GM23338 (cell line): ENCODE results near the gene OAT. TPM values are rescaled to one million over a fixed set of nuclear protein-coding genes. Genes with fewer than 3 reads are reported as not detected.

Experiments
- ATAC-seq: fragments of 200-7000 bp; cut with Tn5 transposase; 3 replicates; pipeline ENCODE4 v1.9.1; 2020
- DNase-seq: peaks from one replicate; pipeline ENCODE4 v3.0.0-alpha.2; 2015; ENCODE audit warnings: low spot score
- H2AFZ ChIP-seq: fragments of 200-600 bp; sonication (generic); 2 replicates; pipeline ENCODE4 v1.8.0; 2016; ENCODE audit warnings: antibody characterized with exemption, mild to moderate bottlenecking, moderate library complexity
- H3F3A ChIP-seq: fragments of 200-600 bp; sonication (generic); replicated peaks from 2 replicates; pipeline ENCODE4 v1.8.0; 2017; ENCODE audit warnings: antibody characterized with exemption, mixed run types, low read depth
- H3K27ac ChIP-seq: fragments of 200-600 bp; sonication (generic); 2 replicates; pipeline ENCODE4 v1.6.1; 2016; ENCODE audit warnings: low read depth
- H3K27me3 ChIP-seq: fragments of 200-600 bp; sonication (generic); 2 replicates; pipeline ENCODE4 v1.8.0; 2016; ENCODE audit warnings: mild to moderate bottlenecking, mixed run types, moderate library complexity; ENCODE audit not compliant: insufficient read depth
- H3K36me3 ChIP-seq: fragments of 200-600 bp; sonication (generic); 2 replicates; pipeline ENCODE4 v1.8.0; 2016; ENCODE audit warnings: mild to moderate bottlenecking; ENCODE audit not compliant: insufficient read depth
- H3K4me1 ChIP-seq: fragments of 200-600 bp; sonication (generic); 2 replicates; pipeline ENCODE4 v1.8.0; 2016; ENCODE audit warnings: mild to moderate bottlenecking, moderate library complexity; ENCODE audit not compliant: insufficient read depth
- H3K4me2 ChIP-seq: fragments of 200-600 bp; sonication (generic); 2 replicates; pipeline ENCODE4 v1.7.1; 2017; ENCODE audit warnings: mixed run types
- H3K4me3 ChIP-seq: fragments of 200-600 bp; sonication (generic); 2 replicates; pipeline ENCODE4 v1.6.1; 2016; ENCODE audit warnings: mixed run types
- H3K79me2 ChIP-seq: fragments of 200-600 bp; sonication (generic); replicated peaks from 2 replicates; pipeline ENCODE4 v1.8.0; 2017; ENCODE audit warnings: mild to moderate bottlenecking; ENCODE audit not compliant: insufficient read depth
- H3K9me2 ChIP-seq: fragments of 200-600 bp; sonication (generic); 2 replicates; pipeline ENCODE4 v1.8.0; 2017; ENCODE audit not compliant: insufficient read depth
- H4K20me1 ChIP-seq: fragments of 200-600 bp; sonication (generic); replicated peaks from 2 replicates; pipeline ENCODE4 v1.8.0; 2017; ENCODE audit warnings: mild to moderate bottlenecking; ENCODE audit not compliant: insufficient read depth
- H3K27ac Mint-ChIP-seq: 2 replicates; pipeline ENCODE4 v1.8.0; 2020; ENCODE audit warnings: inconsistent platforms, mild to moderate bottlenecking, moderate library complexity, mixed read lengths
- H3K27me3 Mint-ChIP-seq: 3 replicates; pipeline ENCODE4 v1.8.0; 2022; ENCODE audit warnings: low read depth, mild to moderate bottlenecking, moderate library complexity, mixed read lengths, inconsistent platforms; ENCODE audit not compliant: insufficient read depth, poor library complexity
- H3K36me3 Mint-ChIP-seq: 3 replicates; pipeline ENCODE4 v1.8.0; 2021; ENCODE audit warnings: low read depth, mild to moderate bottlenecking, inconsistent platforms, moderate library complexity, mixed read lengths
- H3K4me1 Mint-ChIP-seq: 3 replicates; pipeline ENCODE4 v1.8.0; 2020; ENCODE audit warnings: mild to moderate bottlenecking, inconsistent platforms, mixed read lengths
- H3K4me3 Mint-ChIP-seq: 3 replicates; pipeline ENCODE4 v1.8.0; 2021; ENCODE audit warnings: moderate library complexity, mild to moderate bottlenecking, inconsistent platforms, mixed read lengths
- H3K9me3 Mint-ChIP-seq: 3 replicates; pipeline ENCODE4 v1.8.0; 2020; ENCODE audit warnings: moderate library complexity, mild to moderate bottlenecking, inconsistent platforms, mixed read lengths
- CREB1 ChIP-seq: fragments of 250-450 bp; sonication (Bioruptor Pico); IDR thresholded peaks from 2 replicates; pipeline ENCODE4 v1.5.0; 2020; ENCODE audit warnings: low read depth, mild to moderate bottlenecking, moderate library complexity
- EZH2 ChIP-seq: fragments of 200-600 bp; sonication (generic); IDR thresholded peaks from one replicate; pipeline ENCODE4 v1.8.0; 2017; ENCODE audit warnings: antibody characterized with exemption, mild to moderate bottlenecking, low read depth; ENCODE audit not compliant: unreplicated experiment
- EZH2phosphoT487 ChIP-seq: fragments of 200-600 bp; sonication (generic); IDR thresholded peaks from one replicate; pipeline ENCODE4 v1.8.1; 2018; ENCODE audit warnings: antibody characterized with exemption; ENCODE audit not compliant: unreplicated experiment
- JUNB ChIP-seq: IDR thresholded peaks from one replicate; pipeline ENCODE4 v1.6.1; 2016; ENCODE audit warnings: antibody characterized with exemption; ENCODE audit not compliant: unreplicated experiment
- NANOG ChIP-seq: IDR thresholded peaks from 2 replicates; pipeline ENCODE4 v1.6.1; 2016; ENCODE audit warnings: antibody characterized with exemption, borderline replicate concordance
- POLR2AphosphoS5 ChIP-seq: IDR thresholded peaks from 2 replicates; pipeline ENCODE4 v1.6.1; 2016; ENCODE audit warnings: antibody characterized with exemption, low read depth
- STAT1 ChIP-seq: IDR thresholded peaks from one replicate; pipeline ENCODE4 v1.6.1; 2016; ENCODE audit warnings: antibody characterized with exemption; ENCODE audit not compliant: unreplicated experiment
- ZNF114 ChIP-seq: fragments of 250-450 bp; sonication (Bioruptor Pico); IDR thresholded peaks from 2 replicates; pipeline ENCODE4 v1.5.0; 2020; ENCODE audit warnings: mild to moderate bottlenecking, moderate library complexity
- ZNF331 ChIP-seq: fragments of 250-450 bp; sonication (Bioruptor Pico); IDR thresholded peaks from 2 replicates; pipeline ENCODE4 v1.5.0; 2020; ENCODE audit warnings: low read depth, mild to moderate bottlenecking, moderate library complexity
- polyA plus RNA-seq: library from polyadenylated mRNA; unstranded; fragments of >200 nt; fragmentation: Nextera tagmentation; extraction: Ambion mirVana; gene quantifications from 2 replicates; pipeline ENCODE4 v1.2.1, GENCODE V29; 2016
- total RNA-seq: library from RNA; depleted of rRNA; stranded (reverse); fragments of >200 nt; shearing (Covaris generic); gene quantifications from 2 replicates; pipeline ENCODE4 v1.2.3, GENCODE V29; 2014
- TF ChIP-seq, protein P1 (sequence below): fragments of 250-450 bp; sonication (Bioruptor Pico); IDR thresholded peaks from 2 replicates; pipeline ENCODE4 v1.5.0; 2020; ENCODE audit warnings: mild to moderate bottlenecking, moderate library complexity
- TF ChIP-seq, protein P2 (sequence below), 2 experiments: fragments of 200-600 bp in 1 of 2; sonication (generic) in 1 of 2; conservative IDR thresholded peaks; 2 replicates each; pipeline versions ENCODE4 v1.5.1 to v1.6.1; 2016 to 2017; ENCODE audit warnings: antibody characterized with exemption in 2 of 2, low read depth in 2 of 2, mild to moderate bottlenecking in 2 of 2, moderate library complexity in 1 of 2

OAT gene
- total and polyA plus RNA-seq, 2 experiments from 2014 or later, result 131 to 139 TPM

DNA sequence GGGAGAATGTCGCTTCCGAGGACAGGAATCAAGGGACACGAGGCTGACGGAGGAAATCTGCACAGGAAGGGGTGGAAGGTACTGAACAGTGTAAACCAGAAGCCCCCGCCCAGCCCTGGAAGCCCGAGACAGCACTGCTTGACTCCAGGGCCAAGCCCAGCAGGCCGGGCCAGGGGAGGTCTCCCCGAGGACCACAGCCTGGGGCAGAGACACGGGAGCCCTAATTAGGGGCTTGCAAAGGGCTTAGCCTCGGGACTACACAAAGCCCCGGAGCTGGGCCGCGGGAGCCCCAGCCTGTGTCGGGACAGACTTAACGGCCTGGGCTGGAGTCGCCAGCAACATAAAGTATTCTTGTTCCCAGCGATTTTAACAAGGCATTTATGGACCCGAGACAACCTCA lies 50.8 kb downstream of the OAT start:
- Histone ChIP-seq H3K4me1 (no peaks in the 10 kb centered on the region; the same call in 1 of the 2 replicates), H3K27ac (no peak overlapping the region), H3K9me2 (peaks cover 4% of the 10 kb centered on the region; the same call in 1 of the 2 replicates), H3K4me3 (no peak overlapping the region), H3K79me2 (no peaks in the 10 kb centered on the region), H3K27me3 (no peaks in the 10 kb centered on the region), H2AFZ (no peak overlapping the region), H3K4me2 (no peak overlapping the region), H3F3A (no peaks in the 10 kb centered on the region), H4K20me1 (no peaks in the 10 kb centered on the region), H3K36me3 (no peaks in the 10 kb centered on the region)
- DNase-seq (no peak), ATAC-seq (no peak; the same call in 2 of the 3 replicates)
- H3K4me3 Mint-ChIP-seq, result no peak overlapping the region
- TF ChIP-seq NANOG (no peak), ZNF331 (CRISPR knock-in tag) (no peak), ZNF114 (CRISPR knock-in tag) (no peak), EZH2phosphoT487 (no peak), STAT1 (no peak), JUNB (no peak), CREB1 (CRISPR knock-in tag) (no peak), POLR2AphosphoS5 (no peak), EZH2 (no peak)
- TF ChIP-seq, protein P1, sequence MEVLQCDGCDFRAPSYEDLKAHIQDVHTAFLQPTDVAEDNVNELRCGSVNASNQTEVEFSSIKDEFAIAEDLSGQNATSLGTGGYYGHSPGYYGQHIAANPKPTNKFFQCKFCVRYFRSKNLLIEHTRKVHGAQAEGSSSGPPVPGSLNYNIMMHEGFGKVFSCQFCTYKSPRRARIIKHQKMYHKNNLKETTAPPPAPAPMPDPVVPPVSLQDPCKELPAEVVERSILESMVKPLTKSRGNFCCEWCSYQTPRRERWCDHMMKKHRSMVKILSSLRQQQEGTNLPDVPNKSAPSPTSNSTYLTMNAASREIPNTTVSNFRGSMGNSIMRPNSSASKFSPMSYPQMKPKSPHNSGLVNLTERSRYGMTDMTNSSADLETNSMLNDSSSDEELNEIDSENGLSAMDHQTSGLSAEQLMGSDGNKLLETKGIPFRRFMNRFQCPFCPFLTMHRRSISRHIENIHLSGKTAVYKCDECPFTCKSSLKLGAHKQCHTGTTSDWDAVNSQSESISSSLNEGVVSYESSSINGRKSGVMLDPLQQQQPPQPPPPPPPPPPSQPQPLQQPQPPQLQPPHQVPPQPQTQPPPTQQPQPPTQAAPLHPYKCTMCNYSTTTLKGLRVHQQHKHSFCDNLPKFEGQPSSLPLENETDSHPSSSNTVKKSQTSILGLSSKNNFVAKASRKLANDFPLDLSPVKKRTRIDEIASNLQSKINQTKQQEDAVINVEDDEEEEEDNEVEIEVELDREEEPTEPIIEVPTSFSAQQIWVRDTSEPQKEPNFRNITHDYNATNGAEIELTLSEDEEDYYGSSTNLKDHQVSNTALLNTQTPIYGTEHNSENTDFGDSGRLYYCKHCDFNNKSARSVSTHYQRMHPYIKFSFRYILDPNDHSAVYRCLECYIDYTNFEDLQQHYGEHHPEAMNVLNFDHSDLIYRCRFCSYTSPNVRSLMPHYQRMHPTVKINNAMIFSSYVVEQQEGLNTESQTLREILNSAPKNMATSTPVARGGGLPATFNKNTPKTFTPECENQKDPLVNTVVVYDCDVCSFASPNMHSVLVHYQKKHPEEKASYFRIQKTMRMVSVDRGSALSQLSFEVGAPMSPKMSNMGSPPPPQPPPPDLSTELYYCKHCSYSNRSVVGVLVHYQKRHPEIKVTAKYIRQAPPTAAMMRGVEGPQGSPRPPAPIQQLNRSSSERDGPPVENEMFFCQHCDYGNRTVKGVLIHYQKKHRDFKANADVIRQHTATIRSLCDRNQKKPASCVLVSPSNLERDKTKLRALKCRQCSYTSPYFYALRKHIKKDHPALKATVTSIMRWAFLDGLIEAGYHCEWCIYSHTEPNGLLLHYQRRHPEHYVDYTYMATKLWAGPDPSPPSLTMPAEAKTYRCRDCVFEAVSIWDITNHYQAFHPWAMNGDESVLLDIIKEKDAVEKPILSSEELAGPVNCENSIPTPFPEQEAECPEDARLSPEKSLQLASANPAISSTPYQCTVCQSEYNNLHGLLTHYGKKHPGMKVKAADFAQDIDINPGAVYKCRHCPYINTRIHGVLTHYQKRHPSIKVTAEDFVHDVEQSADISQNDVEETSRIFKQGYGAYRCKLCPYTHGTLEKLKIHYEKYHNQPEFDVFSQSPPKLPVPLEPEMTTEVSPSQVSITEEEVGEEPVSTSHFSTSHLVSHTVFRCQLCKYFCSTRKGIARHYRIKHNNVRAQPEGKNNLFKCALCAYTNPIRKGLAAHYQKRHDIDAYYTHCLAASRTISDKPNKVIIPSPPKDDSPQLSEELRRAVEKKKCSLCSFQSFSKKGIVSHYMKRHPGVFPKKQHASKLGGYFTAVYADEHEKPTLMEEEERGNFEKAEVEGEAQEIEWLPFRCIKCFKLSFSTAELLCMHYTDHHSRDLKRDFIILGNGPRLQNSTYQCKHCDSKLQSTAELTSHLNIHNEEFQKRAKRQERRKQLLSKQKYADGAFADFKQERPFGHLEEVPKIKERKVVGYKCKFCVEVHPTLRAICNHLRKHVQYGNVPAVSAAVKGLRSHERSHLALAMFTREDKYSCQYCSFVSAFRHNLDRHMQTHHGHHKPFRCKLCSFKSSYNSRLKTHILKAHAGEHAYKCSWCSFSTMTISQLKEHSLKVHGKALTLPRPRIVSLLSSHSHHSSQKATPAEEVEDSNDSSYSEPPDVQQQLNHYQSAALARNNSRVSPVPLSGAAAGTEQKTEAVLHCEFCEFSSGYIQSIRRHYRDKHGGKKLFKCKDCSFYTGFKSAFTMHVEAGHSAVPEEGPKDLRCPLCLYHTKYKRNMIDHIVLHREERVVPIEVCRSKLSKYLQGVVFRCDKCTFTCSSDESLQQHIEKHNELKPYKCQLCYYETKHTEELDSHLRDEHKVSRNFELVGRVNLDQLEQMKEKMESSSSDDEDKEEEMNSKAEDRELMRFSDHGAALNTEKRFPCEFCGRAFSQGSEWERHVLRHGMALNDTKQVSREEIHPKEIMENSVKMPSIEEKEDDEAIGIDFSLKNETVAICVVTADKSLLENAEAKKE (CRISPR knock-in tag), result no peak
- TF ChIP-seq, protein P2, sequence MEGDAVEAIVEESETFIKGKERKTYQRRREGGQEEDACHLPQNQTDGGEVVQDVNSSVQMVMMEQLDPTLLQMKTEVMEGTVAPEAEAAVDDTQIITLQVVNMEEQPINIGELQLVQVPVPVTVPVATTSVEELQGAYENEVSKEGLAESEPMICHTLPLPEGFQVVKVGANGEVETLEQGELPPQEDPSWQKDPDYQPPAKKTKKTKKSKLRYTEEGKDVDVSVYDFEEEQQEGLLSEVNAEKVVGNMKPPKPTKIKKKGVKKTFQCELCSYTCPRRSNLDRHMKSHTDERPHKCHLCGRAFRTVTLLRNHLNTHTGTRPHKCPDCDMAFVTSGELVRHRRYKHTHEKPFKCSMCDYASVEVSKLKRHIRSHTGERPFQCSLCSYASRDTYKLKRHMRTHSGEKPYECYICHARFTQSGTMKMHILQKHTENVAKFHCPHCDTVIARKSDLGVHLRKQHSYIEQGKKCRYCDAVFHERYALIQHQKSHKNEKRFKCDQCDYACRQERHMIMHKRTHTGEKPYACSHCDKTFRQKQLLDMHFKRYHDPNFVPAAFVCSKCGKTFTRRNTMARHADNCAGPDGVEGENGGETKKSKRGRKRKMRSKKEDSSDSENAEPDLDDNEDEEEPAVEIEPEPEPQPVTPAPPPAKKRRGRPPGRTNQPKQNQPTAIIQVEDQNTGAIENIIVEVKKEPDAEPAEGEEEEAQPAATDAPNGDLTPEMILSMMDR (conservative IDR thresholded peaks at IDR 0.05; ENCODE audit: low read depth in 2 of 2), result no peak
- H3K36me3 Mint-ChIP-seq, result no peaks in the 10 kb centered on the region
- H3K27ac Mint-ChIP-seq, result no peak overlapping the region
- peaks cover 3% of the 10 kb centered on the region; the same call in 2 of the 3 replicates for H3K9me3 Mint-ChIP-seq
- peaks cover 8% of the 10 kb centered on the region for H3K4me1 Mint-ChIP-seq
- H3K27me3 Mint-ChIP-seq, result peaks cover 5% of the 10 kb centered on the region
